Measurements from ENCODE around the gene CACNA2D3. TPM values are rescaled to one million over a fixed set of nuclear protein-coding genes. Genes with fewer than 3 reads are reported as not detected.

The CACNA2D3 gene
- total RNA-seq, 2 donors from 2014 or later = 0.97 TPM; not detected in 1

DNA sequence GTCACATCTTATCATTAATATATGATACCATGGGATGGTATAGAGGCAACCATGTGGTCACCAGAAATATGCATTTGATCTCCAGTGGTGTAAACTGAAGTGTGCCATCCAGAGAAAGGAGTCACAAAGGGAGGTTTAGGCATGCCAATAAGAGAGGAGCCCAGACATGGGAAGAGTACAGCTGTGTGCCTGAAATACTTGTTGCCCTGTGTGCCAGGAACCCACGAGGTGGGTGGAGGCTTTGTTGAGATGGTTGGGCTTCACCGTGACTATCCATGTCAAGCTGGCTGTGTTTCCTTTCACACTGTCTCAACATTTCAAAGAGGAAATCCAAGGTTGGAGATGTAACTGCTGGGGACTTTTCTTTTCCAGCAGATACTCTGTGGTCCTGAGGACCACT, 43.5 kb downstream of the CACNA2D3 start:
- H3K36me3 ChIP-seq (ENCODE audit: control insufficient read depth, insufficient read depth, low read length) = no peaks in the 10 kb centered on the region
- no peak overlapping the region for H3K27ac ChIP-seq (ENCODE audit: low read depth, low read length)
- WGBS, 2 experiments (ENCODE audit: insufficient coverage in 1 of 2, insufficient read length in 1 of 2) = 88% methylated on average over 2 of the region's 2 CpGs
- H3K27me3 ChIP-seq (ENCODE audit: control insufficient read depth, insufficient read depth, low read length, poor library complexity, severe bottlenecking) = no peaks in the 10 kb centered on the region
- no peak overlapping the region for H3K4me3 Mint-ChIP-seq
- H3K36me3 Mint-ChIP-seq (ENCODE audit: low read depth) = no peaks in the 10 kb centered on the region
- peaks cover 30% of the 10 kb centered on the region for H3K4me1 Mint-ChIP-seq
- H3K27me3 Mint-ChIP-seq (ENCODE audit: insufficient read depth) = no peaks in the 10 kb centered on the region
- DNase-seq = no peak
- no peak overlapping the region for H3K9ac ChIP-seq (ENCODE audit: extremely low read depth, low read length, poor library complexity, severe bottlenecking)
- H3K9me3 Mint-ChIP-seq = peaks cover 2% of the 10 kb centered on the region
- H3K9me3 ChIP-seq (ENCODE audit: control insufficient read depth, low read length) = no peaks in the 10 kb centered on the region
- TF ChIP-seq, protein P1, sequence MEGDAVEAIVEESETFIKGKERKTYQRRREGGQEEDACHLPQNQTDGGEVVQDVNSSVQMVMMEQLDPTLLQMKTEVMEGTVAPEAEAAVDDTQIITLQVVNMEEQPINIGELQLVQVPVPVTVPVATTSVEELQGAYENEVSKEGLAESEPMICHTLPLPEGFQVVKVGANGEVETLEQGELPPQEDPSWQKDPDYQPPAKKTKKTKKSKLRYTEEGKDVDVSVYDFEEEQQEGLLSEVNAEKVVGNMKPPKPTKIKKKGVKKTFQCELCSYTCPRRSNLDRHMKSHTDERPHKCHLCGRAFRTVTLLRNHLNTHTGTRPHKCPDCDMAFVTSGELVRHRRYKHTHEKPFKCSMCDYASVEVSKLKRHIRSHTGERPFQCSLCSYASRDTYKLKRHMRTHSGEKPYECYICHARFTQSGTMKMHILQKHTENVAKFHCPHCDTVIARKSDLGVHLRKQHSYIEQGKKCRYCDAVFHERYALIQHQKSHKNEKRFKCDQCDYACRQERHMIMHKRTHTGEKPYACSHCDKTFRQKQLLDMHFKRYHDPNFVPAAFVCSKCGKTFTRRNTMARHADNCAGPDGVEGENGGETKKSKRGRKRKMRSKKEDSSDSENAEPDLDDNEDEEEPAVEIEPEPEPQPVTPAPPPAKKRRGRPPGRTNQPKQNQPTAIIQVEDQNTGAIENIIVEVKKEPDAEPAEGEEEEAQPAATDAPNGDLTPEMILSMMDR (conservative IDR thresholded peaks at IDR 0.05) = no peak
- H3K4me1 ChIP-seq (ENCODE audit: control insufficient read depth, insufficient read depth, low read length) = no peaks in the 10 kb centered on the region
- H3K27ac Mint-ChIP-seq = no peak overlapping the region
- H3K4me3 ChIP-seq (ENCODE audit: low read length) = no peak overlapping the region

DNA sequence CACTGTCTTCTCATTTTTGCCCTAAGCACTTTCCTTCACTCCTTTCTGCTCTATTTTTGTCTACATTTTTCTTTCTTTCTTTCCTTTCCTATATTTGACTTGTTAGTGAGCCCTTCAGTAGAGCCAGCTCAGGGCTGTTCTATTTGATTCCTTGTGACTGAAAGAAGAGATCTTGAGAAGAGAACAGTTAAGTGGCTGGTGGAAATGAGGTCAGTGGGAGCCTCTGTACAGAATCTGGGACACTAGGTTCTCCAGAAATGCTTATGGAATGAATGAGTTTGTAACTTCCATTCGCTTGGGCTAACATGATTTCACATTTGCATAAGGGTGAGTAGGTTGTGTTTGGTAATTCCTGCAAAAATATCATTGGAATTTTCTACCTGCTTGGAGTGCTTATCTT, 45.6 kb downstream of the CACNA2D3 start:
- Histone ChIP-seq H3K9ac (ENCODE audit: extremely low read depth, low read length, poor library complexity, severe bottlenecking) (no peak overlapping the region), H3K27me3 (ENCODE audit: control insufficient read depth, insufficient read depth, low read length, poor library complexity, severe bottlenecking) (no peaks in the 10 kb centered on the region), H3K4me3 (ENCODE audit: low read length) (no peak overlapping the region), H3K27ac (ENCODE audit: low read depth, low read length) (no peak overlapping the region), H3K36me3 (ENCODE audit: control insufficient read depth, insufficient read depth, low read length) (no peaks in the 10 kb centered on the region), H3K9me3 (ENCODE audit: control insufficient read depth, low read length) (no peaks in the 10 kb centered on the region), H3K4me1 (ENCODE audit: control insufficient read depth, insufficient read depth, low read length) (no peaks in the 10 kb centered on the region)
- Mint-ChIP-seq H3K27me3 (ENCODE audit: insufficient read depth) (no peaks in the 10 kb centered on the region), H3K9me3 (peaks cover 2% of the 10 kb centered on the region), H3K27ac (no peak overlapping the region), H3K36me3 (ENCODE audit: low read depth) (no peaks in the 10 kb centered on the region), H3K4me3 (no peak overlapping the region), H3K4me1 (peaks cover 28% of the 10 kb centered on the region)
- WGBS, 2 experiments (ENCODE audit: insufficient coverage in 1 of 2, insufficient read length in 1 of 2) = 80% methylated on average over 1 of the region's 1 CpG; no CpG with 5 or more reads in 1 of the 2 experiments
- no peak for DNase-seq
- TF ChIP-seq, protein P1 (conservative IDR thresholded peaks at IDR 0.05) = no peak

DNA sequence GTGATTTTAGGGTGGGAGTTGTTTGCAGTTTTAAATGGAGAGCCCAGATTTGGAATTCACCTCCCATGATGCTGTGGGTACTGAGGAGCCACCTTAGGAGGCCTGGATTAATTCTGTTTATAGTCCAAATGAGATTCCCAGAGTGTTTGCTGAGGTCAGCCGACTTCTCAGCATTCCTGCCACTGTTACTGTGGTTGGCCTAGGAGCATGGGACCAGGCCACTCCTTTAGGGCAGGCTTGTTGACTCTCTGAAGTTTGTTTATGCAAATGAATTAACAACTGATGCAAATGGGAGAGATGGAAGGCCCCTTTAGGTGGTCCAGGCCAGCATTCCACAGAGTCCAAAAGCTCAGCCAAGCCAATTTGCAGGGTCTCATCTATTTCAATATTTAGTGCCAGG, 46.1 kb downstream of the CACNA2D3 start:
- no peak overlapping the region for H3K27ac Mint-ChIP-seq
- Histone ChIP-seq H3K27me3 (ENCODE audit: control insufficient read depth, insufficient read depth, low read length, poor library complexity, severe bottlenecking) (no peaks in the 10 kb centered on the region), H3K27ac (ENCODE audit: low read depth, low read length) (no peak overlapping the region), H3K4me1 (ENCODE audit: control insufficient read depth, insufficient read depth, low read length) (no peaks in the 10 kb centered on the region), H3K36me3 (ENCODE audit: control insufficient read depth, insufficient read depth, low read length) (no peaks in the 10 kb centered on the region), H3K4me3 (ENCODE audit: low read length) (no peak overlapping the region), H3K9ac (ENCODE audit: extremely low read depth, low read length, poor library complexity, severe bottlenecking) (no peak overlapping the region), H3K9me3 (ENCODE audit: control insufficient read depth, low read length) (no peaks in the 10 kb centered on the region)
- H3K4me1 Mint-ChIP-seq = peaks cover 27% of the 10 kb centered on the region
- DNase-seq = peak; percentile 75
- 73 to 100% methylated on average over 1 of the region's 1 CpG for WGBS, 2 experiments (ENCODE audit: insufficient coverage in 1 of 2, insufficient read length in 1 of 2)
- H3K36me3 Mint-ChIP-seq (ENCODE audit: low read depth) = no peaks in the 10 kb centered on the region
- TF ChIP-seq, protein P1 (conservative IDR thresholded peaks at IDR 0.05) = no peak
- H3K27me3 Mint-ChIP-seq (ENCODE audit: insufficient read depth) = no peaks in the 10 kb centered on the region
- H3K4me3 Mint-ChIP-seq = no peak overlapping the region
- peaks cover 2% of the 10 kb centered on the region for H3K9me3 Mint-ChIP-seq

All from endodermal cell (in vitro differentiated cells).